H9 (cell line): ENCODE data around the gene ACCSL. TPM values are rescaled to one million over a fixed set of nuclear protein-coding genes. Genes with fewer than 3 reads are reported as not detected.

Experiments used
- DNase-seq: peaks from one replicate; pipeline ENCODE4 v3.0.0-alpha.2; 2017
- H2AFZ ChIP-seq: one replicate; pipeline ENCODE4 v1.6.1; 2013; ENCODE audit warnings: mild to moderate bottlenecking, low read length, control low read depth, moderate library complexity
- H2AK5ac ChIP-seq: 2 replicates; pipeline ENCODE4 v1.6.1; 2013; ENCODE audit warnings: low read length, control low read depth, mixed read lengths; ENCODE audit not compliant: insufficient read length
- H2BK120ac ChIP-seq: one replicate; pipeline ENCODE4 v1.6.1; 2013; ENCODE audit warnings: low read depth, mild to moderate bottlenecking, low read length, control low read depth, inconsistent platforms; ENCODE audit not compliant: poor library complexity, severe bottlenecking
- H2BK12ac ChIP-seq: 2 replicates; pipeline ENCODE4 v1.6.1; 2013; ENCODE audit warnings: low read length, control low read depth, mixed read lengths, low read depth; ENCODE audit not compliant: insufficient read length
- H2BK15ac ChIP-seq: 2 replicates; pipeline ENCODE4 v1.6.1; 2013; ENCODE audit warnings: low read depth, low read length, control low read depth
- H2BK20ac ChIP-seq: one replicate; pipeline ENCODE4 v1.6.1; 2013; ENCODE audit warnings: low read depth, mild to moderate bottlenecking, low read length, control low read depth, inconsistent platforms; ENCODE audit not compliant: poor library complexity, severe bottlenecking
- H2BK5ac ChIP-seq: 2 replicates; pipeline ENCODE4 v1.6.1; 2013; ENCODE audit warnings: low read length, control low read depth, mixed read lengths; ENCODE audit not compliant: insufficient read length
- H3K14ac ChIP-seq: 2 replicates; pipeline ENCODE4 v1.6.1; 2013; ENCODE audit warnings: low read length, control low read depth; ENCODE audit not compliant: insufficient read depth
- H3K18ac ChIP-seq: 2 replicates; pipeline ENCODE4 v1.6.1; 2013; ENCODE audit warnings: low read depth, mild to moderate bottlenecking, mixed read lengths, low read length, control low read depth; ENCODE audit not compliant: insufficient read length
- H3K23ac ChIP-seq: 2 replicates; pipeline ENCODE4 v1.6.1; 2013; ENCODE audit warnings: low read length, control low read depth, mixed read lengths, low read depth; ENCODE audit not compliant: insufficient read length
- H3K23me2 ChIP-seq: 2 replicates; pipeline ENCODE4 v1.6.1; 2013; ENCODE audit warnings: low read depth, mild to moderate bottlenecking, mixed read lengths, low read length, control low read depth; ENCODE audit not compliant: insufficient read length, poor library complexity, severe bottlenecking
- H3K27ac ChIP-seq: 2 replicates; pipeline ENCODE4 v1.5.1; 2013; ENCODE audit warnings: low read length, control low read depth, mixed read lengths, low read depth; ENCODE audit not compliant: insufficient read length
- H3K27me3 ChIP-seq: 2 replicates; pipeline ENCODE4 v1.6.1; 2013; ENCODE audit warnings: low read length, control low read depth, inconsistent platforms; ENCODE audit not compliant: insufficient read depth
- H3K4ac ChIP-seq: 2 replicates; pipeline ENCODE4 v1.6.1; 2013; ENCODE audit warnings: low read depth, mild to moderate bottlenecking, control low read depth, inconsistent platforms, low read length, moderate library complexity
- H3K4me1 ChIP-seq: 2 replicates; pipeline ENCODE4 v1.6.1; 2013; ENCODE audit warnings: low read length, control low read depth, inconsistent platforms; ENCODE audit not compliant: insufficient read depth
- H3K4me2 ChIP-seq: 2 replicates; pipeline ENCODE4 v1.6.1; 2013; ENCODE audit warnings: low read length, control low read depth, mixed read lengths; ENCODE audit not compliant: insufficient read length, insufficient read depth
- H3K56ac ChIP-seq: 2 replicates; pipeline ENCODE4 v1.6.1; 2013; ENCODE audit warnings: low read depth, mild to moderate bottlenecking, mixed read lengths, low read length, control low read depth; ENCODE audit not compliant: insufficient read length
- H3K79me1 ChIP-seq: 2 replicates; pipeline ENCODE4 v1.6.1; 2013; ENCODE audit warnings: low read depth, mild to moderate bottlenecking, moderate library complexity, low read length, control low read depth, inconsistent platforms; ENCODE audit not compliant: insufficient read depth, poor library complexity, severe bottlenecking
- H3K79me2 ChIP-seq: 2 replicates; pipeline ENCODE4 v1.6.1; 2013; ENCODE audit warnings: low read length, control low read depth, inconsistent platforms; ENCODE audit not compliant: insufficient read depth
- H3K9ac ChIP-seq: 2 replicates; pipeline ENCODE4 v1.6.1; 2013; ENCODE audit warnings: low read length, control low read depth, mixed read lengths; ENCODE audit not compliant: insufficient read length; ENCODE audit errors: extremely low read depth
- H3K9me3 ChIP-seq: one replicate; pipeline ENCODE4 v1.6.1; 2013; ENCODE audit warnings: low read depth, low read length, inconsistent platforms; ENCODE audit not compliant: control insufficient read depth
- H3T11ph ChIP-seq: one replicate; pipeline ENCODE4 v1.6.1; 2013; ENCODE audit warnings: mild to moderate bottlenecking, low read length, control low read depth, inconsistent platforms
- H4K20me1 ChIP-seq: one replicate; pipeline ENCODE4 v1.6.1; 2013; ENCODE audit not compliant: control insufficient read depth, insufficient read length, insufficient read depth
- H4K5ac ChIP-seq: 2 replicates; pipeline ENCODE4 v1.6.1; 2013; ENCODE audit warnings: low read depth, mild to moderate bottlenecking, mixed read lengths, low read length, control low read depth; ENCODE audit not compliant: insufficient read length
- H4K8ac ChIP-seq: replicated peaks from 2 replicates; pipeline ENCODE4 v1.6.1; 2013; ENCODE audit warnings: low read length, control low read depth, mixed read lengths, low read depth; ENCODE audit not compliant: insufficient read length
- H4K91ac ChIP-seq: 2 replicates; pipeline ENCODE4 v1.6.1; 2013; ENCODE audit warnings: low read depth, mild to moderate bottlenecking, moderate library complexity, mixed read lengths, low read length, control low read depth; ENCODE audit not compliant: insufficient read length
- H3K27ac Mint-ChIP-seq, 3 experiments: 2 replicates in 2 of 3; 3 replicates in 1 of 3; pipeline ENCODE4 v1.8.0; 2020 to 2021; ENCODE audit warnings: mixed read lengths in 3 of 3, mild to moderate bottlenecking in 1 of 3, moderate library complexity in 1 of 3
- H3K27me3 Mint-ChIP-seq: 2 replicates; pipeline ENCODE4 v1.8.0; 2021; ENCODE audit warnings: low read depth, mild to moderate bottlenecking, moderate library complexity, mixed read lengths
- H3K36me3 Mint-ChIP-seq, 3 experiments: 2 replicates in 2 of 3; 3 replicates in 1 of 3; pipeline ENCODE4 v1.8.0; 2020 to 2021; ENCODE audit warnings: low read depth in 3 of 3, mixed read lengths in 3 of 3; ENCODE audit not compliant: insufficient read depth in 1 of 3
- H3K4me1 Mint-ChIP-seq, 2 experiments: 2 replicates each; pipeline ENCODE4 v1.8.0; 2020; ENCODE audit warnings: mixed read lengths in 2 of 2
- H3K4me3 Mint-ChIP-seq, 2 experiments: 2 replicates in 1 of 2; 3 replicates in 1 of 2; pipeline ENCODE4 v1.8.0; 2020 to 2021; ENCODE audit warnings: mild to moderate bottlenecking in 2 of 2, mixed read lengths in 2 of 2, moderate library complexity in 1 of 2
- H3K9me3 Mint-ChIP-seq, 2 experiments: 2 replicates in 1 of 2; 3 replicates in 1 of 2; pipeline ENCODE4 v1.8.0; 2020; ENCODE audit warnings: mild to moderate bottlenecking in 2 of 2, mixed read lengths in 2 of 2, moderate library complexity in 1 of 2
- WGBS: extraction: QIAGEN DNeasy Blood & Tissue Kit; methylation state at CpG from one replicate; pipeline ENCODE4 v1.1.7; 2013; ENCODE audit warnings: missing lambda C conversion rate, low lambda C conversion rate, mixed read lengths; ENCODE audit not compliant: insufficient read length; ENCODE audit errors: extremely low coverage; 5-methylcytosine and 5-hydroxymethylcytosine counted together
- total RNA-seq: library from RNA; stranded (reverse); gene quantifications from 2 replicates; pipeline ENCODE4 v1.2.1, GENCODE V29; 2021
- TF ChIP-seq, protein P1 (sequence below): fragments of 200-600 bp; sonication (generic); conservative IDR thresholded peaks from 3 replicates; pipeline ENCODE4 v1.8.0; 2021; ENCODE audit warnings: antibody characterized with exemption, mild to moderate bottlenecking

ACCSL gene
- total RNA-seq, 1 experiment from 2014 or later: not detected

GRCh38 chr11:44104481-44105294 is 56.9 kb downstream of the ACCSL start:
- H3K4ac ChIP-seq: no peak overlapping the region
- H3K9me3 ChIP-seq: no peaks in the 10 kb centered on the region
- H2BK20ac ChIP-seq: no peak overlapping the region
- no peak overlapping the region for H3K4me3 Mint-ChIP-seq
- H2AFZ ChIP-seq: no peak overlapping the region
- TF ChIP-seq, protein P1, sequence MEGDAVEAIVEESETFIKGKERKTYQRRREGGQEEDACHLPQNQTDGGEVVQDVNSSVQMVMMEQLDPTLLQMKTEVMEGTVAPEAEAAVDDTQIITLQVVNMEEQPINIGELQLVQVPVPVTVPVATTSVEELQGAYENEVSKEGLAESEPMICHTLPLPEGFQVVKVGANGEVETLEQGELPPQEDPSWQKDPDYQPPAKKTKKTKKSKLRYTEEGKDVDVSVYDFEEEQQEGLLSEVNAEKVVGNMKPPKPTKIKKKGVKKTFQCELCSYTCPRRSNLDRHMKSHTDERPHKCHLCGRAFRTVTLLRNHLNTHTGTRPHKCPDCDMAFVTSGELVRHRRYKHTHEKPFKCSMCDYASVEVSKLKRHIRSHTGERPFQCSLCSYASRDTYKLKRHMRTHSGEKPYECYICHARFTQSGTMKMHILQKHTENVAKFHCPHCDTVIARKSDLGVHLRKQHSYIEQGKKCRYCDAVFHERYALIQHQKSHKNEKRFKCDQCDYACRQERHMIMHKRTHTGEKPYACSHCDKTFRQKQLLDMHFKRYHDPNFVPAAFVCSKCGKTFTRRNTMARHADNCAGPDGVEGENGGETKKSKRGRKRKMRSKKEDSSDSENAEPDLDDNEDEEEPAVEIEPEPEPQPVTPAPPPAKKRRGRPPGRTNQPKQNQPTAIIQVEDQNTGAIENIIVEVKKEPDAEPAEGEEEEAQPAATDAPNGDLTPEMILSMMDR: peak; percentile 53
- H3T11ph ChIP-seq: no peak overlapping the region
- H3K9ac ChIP-seq: no peak overlapping the region
- H3K4me2 ChIP-seq: no peak overlapping the region
- H3K36me3 Mint-ChIP-seq: peaks cover 7 to 19% (median 11%) of the 10 kb centered on the region in 3 experiments; a peak in 5 of 7 replicates
- peak; percentile 39 for DNase-seq
- H3K27ac Mint-ChIP-seq: no peak overlapping the region
- H3K27ac ChIP-seq: no peak overlapping the region
- H3K27me3 ChIP-seq: no peaks in the 10 kb centered on the region
- H4K20me1 ChIP-seq: no peaks in the 10 kb centered on the region
- H3K79me2 ChIP-seq: 0 out of 2 replicates have a peak, but pooled peaks cover 6% of the 10 kb centered on the region
- H3K9me3 Mint-ChIP-seq: no peaks in the 10 kb centered on the region; a peak in 1 of 5 replicates
- H2BK12ac ChIP-seq: no peak overlapping the region
- H4K91ac ChIP-seq: no peak overlapping the region
- no peak overlapping the region for H2BK15ac ChIP-seq
- no peaks in the 10 kb centered on the region for H3K23me2 ChIP-seq
- H3K4me1 ChIP-seq: no peaks in the 10 kb centered on the region; the same call in none of the 2 replicates
- peaks cover 3% of the 10 kb centered on the region for H3K79me1 ChIP-seq
- peaks cover 6% of the 10 kb centered on the region in 2 experiments; a peak in 2 of 4 replicates for H3K4me1 Mint-ChIP-seq
- no CpG with 5 or more reads among the region's 5 CpGs for WGBS
- no peak overlapping the region for H3K18ac ChIP-seq
- H4K8ac ChIP-seq: no peak overlapping the region
- H2BK120ac ChIP-seq: no peak overlapping the region
- H2BK5ac ChIP-seq: no peak overlapping the region
- H2AK5ac ChIP-seq: no peak overlapping the region
- H3K23ac ChIP-seq: no peak overlapping the region
- H3K27me3 Mint-ChIP-seq: no peaks in the 10 kb centered on the region; the same call in 1 of the 2 replicates
- H3K14ac ChIP-seq: no peak overlapping the region
- no peak overlapping the region for H3K56ac ChIP-seq
- H4K5ac ChIP-seq: no peak overlapping the region
